ENCODE measurements around the gene CTU2. TPM values are rescaled to one million over a fixed set of nuclear protein-coding genes. Genes with fewer than 3 reads are reported as not detected.

CTU2 gene
- total RNA-seq, 2 experiments from 2014 or later = 37.1 to 37.8 TPM

DNA sequence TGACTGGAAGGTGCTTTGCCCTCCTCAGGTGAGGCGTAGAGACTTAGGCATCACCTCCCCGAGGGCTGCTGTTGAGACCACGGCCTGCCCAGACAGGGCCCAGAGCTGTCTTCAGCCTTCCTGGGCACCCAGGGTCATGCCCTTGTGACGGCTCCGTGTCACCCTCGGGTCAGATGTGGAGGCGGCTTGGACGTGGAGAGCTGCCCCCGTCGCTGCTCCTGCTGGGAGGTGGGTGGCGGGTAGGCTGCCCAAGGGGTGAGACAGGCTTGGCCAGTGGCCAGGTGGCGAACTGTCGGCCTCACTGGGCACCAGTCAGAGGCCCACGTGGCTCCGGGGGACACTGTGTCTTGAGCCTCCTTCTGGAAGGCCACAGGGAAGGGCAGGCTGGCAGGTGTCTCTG is 11.1 kb upstream of the CTU2 start:
- ChIA-PET POLR2A (interaction anchor here (1.5 kb wide), 1 partner anchor 15 kb away, joined by 3 read pairs; no protein-coding TSS in a partner anchor), CTCF (no interaction called here)
- Mint-ChIP-seq H3K4me3 (no peak overlapping the region), H3K9me3 (no peaks in the 10 kb centered on the region), H3K27me3 (no peaks in the 10 kb centered on the region), H3K27ac (peak overlapping the region; percentile 38), H3K36me3 (ENCODE audit: low read depth) (peaks cover 17% of the 10 kb centered on the region), H3K4me1 (ENCODE audit: low read depth) (peaks cover 51% of the 10 kb centered on the region)
- TF ChIP-seq, protein P1, sequence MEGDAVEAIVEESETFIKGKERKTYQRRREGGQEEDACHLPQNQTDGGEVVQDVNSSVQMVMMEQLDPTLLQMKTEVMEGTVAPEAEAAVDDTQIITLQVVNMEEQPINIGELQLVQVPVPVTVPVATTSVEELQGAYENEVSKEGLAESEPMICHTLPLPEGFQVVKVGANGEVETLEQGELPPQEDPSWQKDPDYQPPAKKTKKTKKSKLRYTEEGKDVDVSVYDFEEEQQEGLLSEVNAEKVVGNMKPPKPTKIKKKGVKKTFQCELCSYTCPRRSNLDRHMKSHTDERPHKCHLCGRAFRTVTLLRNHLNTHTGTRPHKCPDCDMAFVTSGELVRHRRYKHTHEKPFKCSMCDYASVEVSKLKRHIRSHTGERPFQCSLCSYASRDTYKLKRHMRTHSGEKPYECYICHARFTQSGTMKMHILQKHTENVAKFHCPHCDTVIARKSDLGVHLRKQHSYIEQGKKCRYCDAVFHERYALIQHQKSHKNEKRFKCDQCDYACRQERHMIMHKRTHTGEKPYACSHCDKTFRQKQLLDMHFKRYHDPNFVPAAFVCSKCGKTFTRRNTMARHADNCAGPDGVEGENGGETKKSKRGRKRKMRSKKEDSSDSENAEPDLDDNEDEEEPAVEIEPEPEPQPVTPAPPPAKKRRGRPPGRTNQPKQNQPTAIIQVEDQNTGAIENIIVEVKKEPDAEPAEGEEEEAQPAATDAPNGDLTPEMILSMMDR (IDR thresholded peaks at IDR 0.05) = no peak
- DNase-seq (no peak), ATAC-seq (no peak)
- intact Hi-C loops (cut with micrococcal nuclease) = no loop called here

DNA sequence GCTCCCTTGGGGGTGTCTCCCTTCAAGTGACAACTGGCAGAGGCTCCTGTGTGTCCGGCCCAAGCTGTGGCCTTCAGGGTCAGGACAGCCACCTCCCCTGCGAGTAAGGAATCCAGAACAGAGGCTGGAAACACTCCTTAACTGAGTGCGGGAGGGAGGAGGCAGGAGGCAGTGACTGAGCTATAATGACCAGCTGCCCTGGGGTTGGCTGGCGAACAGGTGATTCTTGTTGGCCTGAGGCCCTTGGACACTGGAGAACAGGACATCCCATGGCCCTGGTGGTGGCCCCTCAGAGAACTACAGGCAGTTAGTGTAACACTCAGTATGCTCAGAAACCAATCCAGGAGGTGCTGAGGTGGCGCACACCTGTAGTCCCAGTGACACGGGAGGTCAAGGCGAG is 10.6 kb upstream of the CTU2 start:
- POLR2A ChIA-PET = no interaction called here
- intact Hi-C loops (cut with micrococcal nuclease) = no loop called here

DNA sequence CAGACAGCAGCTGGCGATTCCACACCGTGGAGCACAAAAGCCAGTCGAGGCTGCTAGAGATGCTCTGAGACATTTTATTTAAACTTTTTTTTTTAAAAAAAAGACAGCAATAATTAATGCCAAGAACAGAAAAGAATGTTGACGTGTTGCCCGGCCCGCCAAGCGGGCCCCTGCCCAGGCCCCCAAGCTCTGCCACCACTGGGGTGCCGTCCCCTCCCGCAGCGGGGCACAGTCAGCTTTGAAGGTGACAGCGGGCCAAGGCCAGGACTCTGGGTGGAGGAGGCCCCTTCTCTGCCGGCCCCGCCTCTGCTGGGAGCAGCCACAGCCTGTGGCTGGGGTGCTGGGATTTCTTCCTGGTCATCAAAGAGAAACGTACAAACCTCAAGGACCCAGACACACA is 9.9 kb upstream of the CTU2 start:
- H3K9me3 Mint-ChIP-seq = no peaks in the 10 kb centered on the region
- TF ChIP-seq, protein P1 (IDR thresholded peaks at IDR 0.05) = no peak
- no peak overlapping the region for H3K4me3 Mint-ChIP-seq
- ChIA-PET POLR2A (no interaction called here), CTCF (no interaction called here)
- no peaks in the 10 kb centered on the region for H3K27me3 Mint-ChIP-seq
- ATAC-seq (no peak), DNase-seq (no peak)
- H3K36me3 Mint-ChIP-seq (ENCODE audit: low read depth) = peaks cover 21% of the 10 kb centered on the region
- intact Hi-C loops (cut with micrococcal nuclease) = no loop called here
- H3K27ac Mint-ChIP-seq = no peak overlapping the region
- H3K4me1 Mint-ChIP-seq (ENCODE audit: low read depth) = peaks cover 47% of the 10 kb centered on the region

More for the DNA sequence above, 10.6 kb upstream of the CTU2 start:
- Mint-ChIP-seq H3K27me3 (no peaks in the 10 kb centered on the region), H3K4me1 (ENCODE audit: low read depth) (peaks cover 52% of the 10 kb centered on the region), H3K4me3 (no peak overlapping the region), H3K27ac (peak overlapping the region; percentile 38), H3K36me3 (ENCODE audit: low read depth) (peaks cover 19% of the 10 kb centered on the region), H3K9me3 (no peaks in the 10 kb centered on the region)
- CTCF ChIA-PET = no interaction called here
- TF ChIP-seq, protein P1 (IDR thresholded peaks at IDR 0.05) = no peak
- DNase-seq (no peak), ATAC-seq (no peak)

DNA sequence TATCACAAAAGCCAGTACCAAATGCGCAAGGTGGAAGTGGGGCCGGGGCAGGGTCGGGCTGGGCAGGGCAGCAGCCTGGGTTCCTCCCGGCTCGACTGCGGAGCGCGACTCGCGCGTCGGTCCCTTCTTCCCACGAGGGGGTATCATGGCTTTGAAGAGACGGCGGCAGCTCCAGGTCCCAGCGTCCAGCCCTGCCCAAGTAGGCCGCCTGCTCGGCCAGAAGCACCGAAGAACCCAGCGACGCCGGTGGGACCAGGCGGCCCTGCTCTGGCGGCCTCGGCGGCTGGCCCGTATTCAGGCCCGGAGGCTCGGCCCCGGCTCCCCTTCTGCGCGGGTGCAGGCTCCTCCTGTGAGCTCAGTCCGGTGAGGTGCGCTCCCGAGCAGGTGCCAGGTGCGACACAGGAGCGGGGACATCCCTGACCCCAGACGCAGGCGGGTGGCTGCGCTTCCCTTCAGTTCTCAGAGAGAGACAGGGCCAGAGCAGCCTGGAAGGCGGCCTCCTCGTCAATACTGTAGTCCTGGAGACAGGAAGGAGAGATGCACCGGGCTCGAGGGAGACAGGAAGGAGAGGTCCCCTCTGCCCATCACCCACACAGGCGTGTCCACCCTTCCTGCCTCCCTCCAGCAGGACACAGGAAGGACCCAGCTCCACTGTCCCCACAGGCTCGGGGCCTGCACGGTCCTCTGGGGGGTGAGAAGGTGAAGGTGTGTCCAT is 9.0 kb upstream of the CTU2 start:
- no peak overlapping the region for H3K4me3 Mint-ChIP-seq
- intact Hi-C loops (cut with micrococcal nuclease) = no loop called here
- no peaks in the 10 kb centered on the region for H3K9me3 Mint-ChIP-seq
- peaks cover 27% of the 10 kb centered on the region for H3K36me3 Mint-ChIP-seq (ENCODE audit: low read depth)
- H3K27ac Mint-ChIP-seq = peak overlapping the region; percentile 30
- TF ChIP-seq, protein P1 (IDR thresholded peaks at IDR 0.05) = no peak
- ATAC-seq (no peak), DNase-seq (no peak)
- no peaks in the 10 kb centered on the region for H3K27me3 Mint-ChIP-seq
- CTCF ChIA-PET = no interaction called here
- peaks cover 45% of the 10 kb centered on the region for H3K4me1 Mint-ChIP-seq (ENCODE audit: low read depth)
- POLR2A ChIA-PET = no interaction called here

DNA sequence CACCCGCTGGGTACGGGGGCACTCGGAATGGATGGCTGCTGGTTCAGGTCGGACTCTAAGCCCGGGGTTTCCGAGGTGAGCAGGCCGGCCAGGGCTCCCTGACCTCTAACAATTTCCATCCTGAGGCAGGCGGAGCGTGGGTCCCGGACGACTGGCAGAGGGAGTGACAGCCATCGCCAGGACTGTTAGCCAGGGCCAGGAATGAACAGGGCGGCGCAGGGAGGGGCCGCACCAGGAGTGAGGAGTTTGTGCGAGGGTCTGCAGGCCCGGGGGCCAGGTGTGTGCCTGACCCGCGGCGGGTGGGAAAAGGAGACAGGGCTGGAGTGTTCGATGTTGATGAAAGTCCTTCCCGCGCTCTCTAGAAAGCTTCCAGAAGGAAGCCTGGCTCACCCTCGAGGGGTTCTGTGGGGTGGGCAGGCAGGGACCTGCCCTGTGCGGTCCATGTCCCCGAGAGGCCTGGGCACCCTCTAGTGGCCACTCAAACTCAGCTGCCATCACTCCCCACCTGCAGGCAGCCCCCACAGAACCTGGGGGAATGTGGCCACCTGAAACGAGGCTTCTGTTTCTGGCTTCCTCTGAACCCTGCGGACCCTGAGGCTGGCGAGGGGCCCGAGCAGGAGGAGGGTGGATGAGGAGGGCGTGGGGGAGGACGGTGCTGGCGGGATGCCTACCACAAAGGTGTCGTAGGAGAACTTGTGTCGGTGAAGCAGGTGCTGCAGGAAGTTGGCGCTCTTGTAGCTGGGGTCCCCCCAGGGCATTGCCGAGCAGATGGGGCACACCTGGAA is 8.3 kb upstream of the CTU2 start:
- Mint-ChIP-seq H3K4me1 (ENCODE audit: low read depth) (peaks cover 39% of the 10 kb centered on the region), H3K4me3 (no peak overlapping the region), H3K27me3 (no peaks in the 10 kb centered on the region), H3K36me3 (ENCODE audit: low read depth) (peaks cover 34% of the 10 kb centered on the region), H3K27ac (no peak overlapping the region), H3K9me3 (no peaks in the 10 kb centered on the region)
- ChIA-PET CTCF (no interaction called here), POLR2A (interaction anchor here (0.9 kb wide), 1 partner anchor 52 kb away, joined by 3 read pairs; no protein-coding TSS in a partner anchor)
- intact Hi-C loops (cut with micrococcal nuclease) = no loop called here
- TF ChIP-seq, protein P1 (IDR thresholded peaks at IDR 0.05) = peak; percentile 56
- ATAC-seq (no peak), DNase-seq (peak; percentile 49)
